Muscle layer of duodenum (tissue), 2 donors: Measurements from ENCODE around the gene GTPBP6.

Experiments
- H3K27ac ChIP-seq: one replicate; pipeline ENCODE4 v1.7.0; 2013; ENCODE audit warnings: mild to moderate bottlenecking, low read length
- H3K27me3 ChIP-seq: one replicate; pipeline ENCODE4 v1.7.0; 2013; ENCODE audit warnings: low read depth, mild to moderate bottlenecking, control low read depth, low read length
- H3K36me3 ChIP-seq, 2 donors: one replicate each; pipeline ENCODE4 v1.7.0; 2013; ENCODE audit warnings: low read length in 2 of 2, control low read depth in 1 of 2, mild to moderate bottlenecking in 1 of 2; ENCODE audit not compliant: insufficient read depth in 2 of 2, control insufficient read depth in 1 of 2
- H3K4me1 ChIP-seq, 2 donors: one replicate each; pipeline ENCODE4 v1.7.0; 2013; ENCODE audit warnings: low read length in 2 of 2, mild to moderate bottlenecking in 2 of 2, control low read depth in 1 of 2, moderate library complexity in 1 of 2; ENCODE audit not compliant: insufficient read depth in 2 of 2, control insufficient read depth in 1 of 2
- H3K4me3 ChIP-seq, 2 donors: one replicate each; pipeline ENCODE4 v1.7.0; 2013; ENCODE audit warnings: low read length in 2 of 2, low read depth in 1 of 2, mild to moderate bottlenecking in 1 of 2
- H3K9me3 ChIP-seq, 2 donors: one replicate each; pipeline ENCODE4 v1.7.0; 2013; ENCODE audit warnings: low read length in 2 of 2, control low read depth in 1 of 2, mild to moderate bottlenecking in 1 of 2; ENCODE audit not compliant: control insufficient read depth in 1 of 2
- donor health status: healthy.

The GTPBP6 gene

DNA sequence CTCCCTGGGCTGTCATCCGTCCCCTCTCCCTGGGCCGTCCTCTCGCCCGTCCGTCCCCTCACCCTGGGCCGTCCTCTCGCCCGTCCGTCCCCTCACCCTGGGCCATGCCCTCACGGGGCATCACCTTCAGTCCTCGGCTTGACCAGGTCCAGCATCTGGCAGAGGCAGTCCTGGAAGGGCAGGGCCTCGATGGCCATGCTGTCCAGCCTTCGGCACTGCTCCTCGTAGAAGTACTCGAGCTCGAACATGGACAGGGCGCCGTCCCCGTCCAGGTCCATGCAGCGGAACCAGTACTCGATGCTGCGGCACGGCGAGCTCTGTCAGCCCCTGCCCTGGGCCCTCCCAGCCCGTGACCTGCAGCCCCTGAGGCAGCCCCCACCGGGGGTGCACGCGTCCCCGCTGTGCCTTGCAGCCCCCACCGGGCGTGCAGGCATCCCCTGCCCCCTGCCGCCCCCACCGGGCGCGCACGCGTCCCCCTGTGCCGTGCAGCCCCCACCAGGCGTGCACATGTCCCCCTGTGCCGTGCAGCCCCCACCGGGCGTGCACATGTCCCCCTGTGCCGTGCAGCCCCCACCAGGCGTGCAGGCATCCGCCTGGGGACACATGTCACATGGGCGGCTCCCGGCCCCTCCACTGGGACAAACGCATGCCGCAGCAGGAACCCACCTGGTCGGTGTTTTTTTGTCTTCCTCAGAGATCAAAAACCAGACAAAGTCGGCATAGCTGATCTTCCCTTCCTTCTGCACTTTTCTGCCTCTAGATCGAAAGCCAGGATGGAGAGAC is 22.2 kb upstream of the GTPBP6 start:
- Histone ChIP-seq H3K4me1 (no peaks in the 10 kb centered on the region), H3K36me3 (peaks cover 0 to 21% of the 10 kb centered on the region in 2 donors), H3K27me3 (no peaks in the 10 kb centered on the region), H3K4me3 (no peak overlapping the region), H3K27ac (no peak overlapping the region), H3K9me3 (peaks cover 0 to 4% of the 10 kb centered on the region in 2 donors)

DNA sequence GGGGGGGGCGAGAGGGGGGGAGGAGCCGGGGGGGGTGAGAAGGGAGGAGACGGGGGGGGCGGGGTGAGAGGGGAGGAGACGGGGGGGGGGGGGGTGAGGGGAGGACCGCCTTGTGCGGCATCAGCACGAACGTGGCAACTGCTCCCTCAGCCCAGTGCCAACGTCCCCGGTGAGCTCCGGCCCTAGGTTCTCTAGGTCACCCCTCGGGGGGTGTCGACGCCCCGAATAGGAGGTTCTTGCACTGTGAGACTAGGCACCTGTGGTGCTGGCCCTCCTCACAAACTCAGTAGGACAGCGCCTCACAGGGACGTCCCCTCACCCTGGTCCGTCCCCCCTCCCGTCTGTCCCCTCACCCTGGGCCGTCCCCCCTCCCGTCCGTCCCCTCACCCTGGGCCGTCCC is 21.5 kb upstream of the GTPBP6 start:
- Histone ChIP-seq H3K4me1 (no peaks in the 10 kb centered on the region), H3K27me3 (no peaks in the 10 kb centered on the region), H3K4me3 (no peak overlapping the region), H3K36me3 (peaks cover 0 to 23% of the 10 kb centered on the region in 2 donors), H3K9me3 (peaks cover 0 to 4% of the 10 kb centered on the region in 2 donors), H3K27ac (no peak overlapping the region)

DNA sequence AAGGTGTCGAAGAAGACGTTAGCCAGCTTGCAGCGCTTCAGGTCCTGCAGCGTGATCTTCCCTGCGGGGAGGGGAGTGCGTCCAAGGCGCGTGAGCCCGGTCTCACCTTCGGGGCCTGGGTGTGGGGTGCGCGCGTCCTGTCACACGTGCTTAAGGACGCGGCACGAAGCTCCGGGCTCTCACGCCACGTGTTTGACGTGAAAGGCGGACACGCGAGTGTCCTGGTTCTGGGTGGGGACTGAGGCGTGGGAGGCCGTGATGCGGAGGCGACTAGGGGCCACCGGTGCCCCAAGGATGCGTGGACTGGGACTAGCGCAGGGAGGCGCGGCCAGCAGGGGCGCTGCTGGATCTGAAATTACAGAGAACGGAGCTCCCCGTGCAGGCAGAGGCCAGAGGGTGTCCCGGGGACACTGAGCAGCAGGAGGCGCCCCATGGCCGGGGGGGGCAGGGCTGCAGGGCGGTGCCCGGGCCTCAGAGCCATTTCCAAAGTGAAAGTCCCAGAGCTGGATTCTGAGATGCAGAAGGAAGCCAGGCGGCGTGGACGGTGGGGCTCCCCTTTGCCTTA is 20.3 kb upstream of the GTPBP6 start:
- H3K4me1 ChIP-seq: no peaks in the 10 kb centered on the region
- H3K27ac ChIP-seq: no peak overlapping the region
- no peak overlapping the region for H3K4me3 ChIP-seq
- no peaks in the 10 kb centered on the region for H3K27me3 ChIP-seq
- peaks cover 0 to 4% of the 10 kb centered on the region in 2 donors for H3K9me3 ChIP-seq
- peaks cover 0 to 31% of the 10 kb centered on the region in 2 donors for H3K36me3 ChIP-seq

DNA sequence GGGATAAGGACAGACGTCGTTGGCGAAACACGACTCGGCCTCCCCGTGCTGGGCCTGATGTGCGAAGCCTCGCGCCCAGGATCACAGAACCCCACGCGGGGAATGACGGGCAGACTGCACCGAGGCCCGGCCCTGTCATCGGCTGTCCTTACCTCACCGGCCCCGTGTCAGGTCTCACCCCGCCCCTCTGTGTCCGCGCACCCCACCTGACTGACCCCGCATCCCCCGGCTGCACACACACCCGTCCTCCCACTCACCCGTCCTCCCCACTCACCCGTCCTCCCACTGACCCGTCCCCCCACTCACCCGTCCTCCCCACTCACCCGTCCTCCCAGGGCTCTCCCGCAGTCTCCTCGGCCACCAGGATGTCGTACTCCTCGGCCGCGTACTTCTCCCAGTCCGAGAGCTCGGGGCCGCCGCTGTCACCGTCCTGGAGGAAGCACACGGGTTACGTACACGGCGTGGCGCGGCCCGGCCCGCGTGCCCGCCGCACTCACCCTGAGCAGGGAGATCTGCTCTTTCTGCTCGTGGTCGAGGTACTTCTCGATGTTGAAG is 19.8 kb upstream of the GTPBP6 start:
- Histone ChIP-seq H3K27me3 (no peaks in the 10 kb centered on the region), H3K27ac (no peak overlapping the region), H3K4me3 (no peak overlapping the region), H3K4me1 (no peaks in the 10 kb centered on the region), H3K9me3 (peaks cover 0 to 4% of the 10 kb centered on the region in 2 donors), H3K36me3 (peaks cover 0 to 37% of the 10 kb centered on the region in 2 donors)

DNA sequence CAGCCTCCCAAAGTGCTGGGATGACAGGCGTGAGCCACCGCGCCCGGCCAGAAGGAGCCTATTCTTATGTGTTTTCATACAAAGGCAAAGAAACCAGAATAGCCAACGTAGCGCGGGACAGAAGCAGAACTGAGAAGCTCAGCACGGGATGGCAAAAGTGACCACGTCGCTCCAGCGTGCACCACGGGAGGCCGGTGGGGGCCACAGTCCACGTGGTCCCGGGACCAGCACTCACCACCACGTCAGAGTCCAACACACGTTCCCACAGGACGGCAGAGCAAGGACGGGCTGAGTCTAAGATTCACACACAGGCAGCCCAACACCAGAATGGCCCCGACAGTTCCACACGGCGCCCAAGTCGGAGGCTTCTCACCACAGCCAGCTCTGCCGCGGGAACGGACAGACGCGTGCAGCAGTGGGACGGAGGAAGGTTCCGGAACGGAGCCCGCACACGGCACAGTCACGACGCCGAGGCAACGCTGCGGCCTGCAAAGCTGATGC is 18.8 kb upstream of the GTPBP6 start:
- H3K27ac ChIP-seq: no peak overlapping the region

DNA sequence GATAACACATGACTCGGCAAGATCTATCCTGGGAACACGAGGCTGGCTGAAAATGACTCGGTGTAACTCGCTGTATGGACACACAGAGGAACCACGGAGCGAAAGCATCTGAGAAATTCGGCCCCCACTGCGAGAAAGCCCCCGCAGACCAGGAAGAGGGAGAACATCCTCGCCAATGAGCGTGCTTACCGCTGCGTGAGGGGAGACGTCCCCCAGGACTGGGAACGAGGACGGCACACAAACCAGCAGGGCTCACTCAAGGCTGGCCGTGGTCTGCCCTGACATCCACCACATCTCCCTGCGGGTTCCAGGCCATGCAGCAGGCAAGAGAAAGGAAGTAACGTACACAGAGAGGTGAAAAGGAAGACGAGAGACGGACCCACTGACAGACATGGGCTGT is 17.6 kb upstream of the GTPBP6 start:
- peaks cover 0 to 40% of the 10 kb centered on the region in 2 donors for H3K36me3 ChIP-seq
- peaks cover under 1% of the 10 kb centered on the region for H3K27me3 ChIP-seq
- peaks cover 0 to 4% of the 10 kb centered on the region in 2 donors for H3K9me3 ChIP-seq
- H3K4me1 ChIP-seq: peaks cover 0 to 7% of the 10 kb centered on the region in 2 donors
- no peak overlapping the region for H3K27ac ChIP-seq
- H3K4me3 ChIP-seq: no peak overlapping the region

More for the DNA sequence above, 18.8 kb upstream of the GTPBP6 start:
- H3K27me3 ChIP-seq: no peaks in the 10 kb centered on the region
- H3K4me1 ChIP-seq: no peaks in the 10 kb centered on the region
- no peak overlapping the region for H3K4me3 ChIP-seq
- peaks cover 0 to 40% of the 10 kb centered on the region in 2 donors for H3K36me3 ChIP-seq
- H3K9me3 ChIP-seq: peaks cover 0 to 4% of the 10 kb centered on the region in 2 donors

DNA sequence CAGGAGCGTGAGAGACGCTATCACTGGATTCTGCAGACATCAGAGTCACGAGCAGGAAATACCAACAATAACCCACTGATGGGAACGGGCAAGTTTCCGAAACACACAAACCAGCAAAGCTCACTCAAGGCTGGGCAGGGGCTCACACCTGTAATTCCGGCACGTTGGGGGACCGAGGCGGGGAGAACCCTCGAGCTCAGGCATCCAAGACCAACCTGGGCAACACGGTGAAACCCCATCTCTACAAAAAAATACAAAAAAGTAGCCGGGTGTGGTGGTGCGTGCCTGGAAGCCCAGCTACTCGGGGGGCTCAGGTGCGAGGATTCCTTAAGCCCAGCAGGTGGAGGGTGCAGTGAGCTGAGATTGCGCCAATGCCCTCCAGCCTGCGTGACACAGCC is 17.2 kb upstream of the GTPBP6 start:
- H3K4me1 ChIP-seq: peaks cover 0 to 11% of the 10 kb centered on the region in 2 donors
- H3K27ac ChIP-seq: no peak overlapping the region
- peaks cover 4% of the 10 kb centered on the region for H3K27me3 ChIP-seq
- peaks cover 0 to 4% of the 10 kb centered on the region in 2 donors for H3K9me3 ChIP-seq
- H3K4me3 ChIP-seq: no peak overlapping the region
- H3K36me3 ChIP-seq: peaks cover 0 to 40% of the 10 kb centered on the region in 2 donors

DNA sequence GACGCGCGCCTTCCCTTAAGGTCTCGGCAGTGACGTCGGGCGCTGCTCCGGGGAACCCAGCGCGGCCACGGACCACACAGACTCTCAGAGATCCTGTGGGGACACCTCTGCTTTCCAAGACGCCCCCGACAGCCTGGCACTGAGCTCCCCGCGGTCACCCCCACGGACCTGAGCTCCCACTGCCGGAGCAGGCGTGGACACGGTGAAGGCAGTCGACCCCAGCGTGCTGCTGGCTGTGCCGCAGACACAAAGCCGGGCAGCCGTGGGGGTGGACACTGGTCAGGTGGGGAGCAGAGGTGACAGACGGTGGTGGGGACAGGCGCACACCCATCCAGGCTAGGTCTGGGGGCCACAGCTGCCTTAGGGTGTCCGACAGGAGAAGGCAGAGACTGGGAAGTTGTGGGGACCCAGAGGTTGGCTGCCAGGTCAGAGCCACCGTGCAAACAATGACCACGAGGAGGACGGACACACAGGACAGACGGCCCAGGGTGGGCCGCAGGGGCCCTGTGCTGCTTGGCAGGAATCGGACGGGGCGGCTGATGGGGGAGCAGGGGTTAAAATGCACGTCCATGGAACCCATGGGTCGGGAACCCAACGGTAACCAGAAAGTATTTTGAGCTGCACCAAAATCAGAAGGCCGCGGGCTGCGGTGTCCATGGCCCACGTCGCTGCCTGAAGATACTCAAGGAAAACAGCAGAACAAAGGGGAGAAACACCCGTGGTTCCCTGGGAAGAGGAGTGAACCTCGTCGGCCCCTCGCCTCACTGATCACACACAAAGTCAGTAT is 16.6 kb upstream of the GTPBP6 start:
- peaks cover 0 to 12% of the 10 kb centered on the region in 2 donors for H3K4me1 ChIP-seq

DNA sequence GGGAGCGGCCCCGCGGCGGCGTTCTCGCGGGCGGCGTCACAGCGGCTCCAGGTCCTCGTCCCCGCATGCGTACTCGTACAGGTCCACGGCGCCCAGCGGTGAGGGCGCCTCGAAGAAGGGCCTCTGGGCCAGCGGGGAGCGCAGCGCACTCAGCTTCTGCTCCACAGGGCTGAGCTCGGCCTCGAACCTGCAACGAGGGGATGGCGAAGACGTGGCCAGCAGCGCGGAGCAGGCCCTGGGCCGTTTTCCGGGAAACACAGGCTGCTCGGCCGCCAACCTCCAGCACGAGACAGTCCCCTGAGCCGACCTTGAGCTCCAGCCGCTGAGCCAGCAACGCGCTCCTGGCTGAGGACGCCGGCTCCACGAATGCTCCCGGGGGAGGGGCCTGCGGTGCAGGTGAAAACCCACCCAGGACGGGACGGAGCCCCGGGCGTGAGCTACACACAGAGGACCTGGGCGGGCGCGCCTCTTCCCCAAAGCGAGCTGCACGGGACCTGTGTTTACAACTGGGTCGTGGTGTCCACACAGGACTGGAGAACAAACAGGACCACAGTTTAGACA is 15.8 kb upstream of the GTPBP6 start:
- H3K36me3 ChIP-seq: peaks cover 0 to 40% of the 10 kb centered on the region in 2 donors
- peaks cover 9% of the 10 kb centered on the region for H3K27me3 ChIP-seq
- H3K4me1 ChIP-seq: peaks cover 0 to 12% of the 10 kb centered on the region in 2 donors
- H3K9me3 ChIP-seq: peaks cover 0 to 4% of the 10 kb centered on the region in 2 donors
- H3K27ac ChIP-seq: no peak overlapping the region
- H3K4me3 ChIP-seq: no peak overlapping the region

More for the DNA sequence above, 16.6 kb upstream of the GTPBP6 start:
- Histone ChIP-seq H3K27me3 (peaks cover 9% of the 10 kb centered on the region), H3K4me3 (no peak overlapping the region), H3K9me3 (peaks cover 0 to 4% of the 10 kb centered on the region in 2 donors), H3K36me3 (peaks cover 0 to 40% of the 10 kb centered on the region in 2 donors), H3K27ac (no peak overlapping the region)

DNA sequence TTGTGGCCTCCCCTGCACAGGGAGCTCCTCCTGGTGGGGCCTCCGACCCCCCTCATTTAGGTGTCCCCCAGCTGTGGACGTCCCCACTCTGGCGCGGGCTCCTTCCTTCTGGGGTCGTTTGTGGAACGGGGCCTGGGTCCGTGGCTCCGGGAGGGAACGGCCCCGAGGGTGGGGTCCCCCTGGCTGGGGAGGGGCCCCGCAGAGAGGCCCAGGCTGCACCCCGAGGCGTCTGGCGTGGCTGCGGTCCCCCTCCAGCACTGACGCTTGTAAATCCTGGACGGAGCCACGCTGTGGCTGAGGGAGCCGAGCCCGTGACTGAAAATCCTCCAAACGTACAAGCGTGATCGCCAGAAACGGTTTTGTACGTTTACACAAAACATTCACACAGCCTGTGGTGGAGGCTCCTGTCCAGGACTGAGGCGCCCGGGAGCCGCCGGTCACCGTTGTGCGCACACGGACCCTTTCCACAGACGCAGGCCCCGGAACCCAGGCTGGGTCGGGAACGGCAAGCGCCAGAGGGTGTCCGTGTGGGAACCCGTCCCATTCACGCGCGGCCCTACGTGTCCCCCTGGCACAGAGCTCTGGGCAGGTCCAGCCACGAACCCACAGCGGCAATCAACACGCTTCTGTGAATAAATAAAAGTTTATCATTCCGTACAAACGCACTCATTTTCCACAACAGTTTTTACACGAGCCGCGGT is 15.2 kb upstream of the GTPBP6 start:
- no peak overlapping the region for H3K27ac ChIP-seq
- H3K4me1 ChIP-seq: peaks cover 0 to 12% of the 10 kb centered on the region in 2 donors
- peaks cover 0 to 4% of the 10 kb centered on the region in 2 donors for H3K9me3 ChIP-seq
- H3K4me3 ChIP-seq: no peak overlapping the region
- H3K27me3 ChIP-seq: peaks cover 9% of the 10 kb centered on the region
- peaks cover 0 to 39% of the 10 kb centered on the region in 2 donors for H3K36me3 ChIP-seq
